ENCODE results near the gene WDFY4. TPM values are rescaled to one million over a fixed set of nuclear protein-coding genes. Genes with fewer than 3 reads are reported as not detected.

WDFY4 gene
- total RNA-seq, 1 donor from 2014 or later, result not detected

- H3K4me3 Mint-ChIP-seq (ENCODE audit: unreplicated experiment), result no peak overlapping the region
- no peak overlapping the region for H3K27ac Mint-ChIP-seq (ENCODE audit: unreplicated experiment)
- no peak for DNase-seq (ENCODE audit: low spot score)
- no peaks in the 10 kb centered on the region for H3K4me1 Mint-ChIP-seq (ENCODE audit: low read depth)
- H3K9me3 Mint-ChIP-seq (ENCODE audit: low read depth), result no peaks in the 10 kb centered on the region
- H3K36me3 Mint-ChIP-seq (ENCODE audit: low read depth), result no peaks in the 10 kb centered on the region
- H3K27me3 Mint-ChIP-seq (ENCODE audit: low read depth), result peaks cover 13% of the 10 kb centered on the region
- TF ChIP-seq CTCF (IDR thresholded peaks at IDR 0.05), result no peak
These were observed 92.4 kb downstream of the WDFY4 start for GRCh38 chr10:48777110-48777509.

- TF ChIP-seq CTCF (IDR thresholded peaks at IDR 0.05), result no peak
- Mint-ChIP-seq H3K9me3 (ENCODE audit: low read depth) (no peaks in the 10 kb centered on the region), H3K27ac (ENCODE audit: unreplicated experiment) (no peak overlapping the region), H3K4me1 (ENCODE audit: low read depth) (no peaks in the 10 kb centered on the region), H3K4me3 (ENCODE audit: unreplicated experiment) (no peak overlapping the region), H3K36me3 (ENCODE audit: low read depth) (no peaks in the 10 kb centered on the region), H3K27me3 (ENCODE audit: low read depth) (peaks cover 19% of the 10 kb centered on the region)
- DNase-seq (ENCODE audit: low spot score), result no peak
These were observed 93.7 kb downstream of the WDFY4 start for GRCh38 chr10:48778193-48778857.

GRCh38 chr10:48779077-48779476, 94.4 kb downstream of the WDFY4 start:
- TF ChIP-seq CTCF (IDR thresholded peaks at IDR 0.05), result no peak
- Mint-ChIP-seq H3K27me3 (ENCODE audit: low read depth) (peaks cover 19% of the 10 kb centered on the region), H3K9me3 (ENCODE audit: low read depth) (no peaks in the 10 kb centered on the region), H3K27ac (ENCODE audit: unreplicated experiment) (no peak overlapping the region), H3K4me1 (ENCODE audit: low read depth) (no peaks in the 10 kb centered on the region), H3K36me3 (ENCODE audit: low read depth) (no peaks in the 10 kb centered on the region), H3K4me3 (ENCODE audit: unreplicated experiment) (no peak overlapping the region)
- no peak for DNase-seq (ENCODE audit: low spot score)

- DNase-seq (ENCODE audit: low spot score), result no peak
- H3K27me3 Mint-ChIP-seq (ENCODE audit: low read depth), result peaks cover 19% of the 10 kb centered on the region
- H3K4me3 Mint-ChIP-seq (ENCODE audit: unreplicated experiment), result no peak overlapping the region
- no peaks in the 10 kb centered on the region for H3K9me3 Mint-ChIP-seq (ENCODE audit: low read depth)
- no peak for TF ChIP-seq CTCF (IDR thresholded peaks at IDR 0.05)
- H3K27ac Mint-ChIP-seq (ENCODE audit: unreplicated experiment), result no peak overlapping the region
- no peaks in the 10 kb centered on the region for H3K4me1 Mint-ChIP-seq (ENCODE audit: low read depth)
- H3K36me3 Mint-ChIP-seq (ENCODE audit: low read depth), result no peaks in the 10 kb centered on the region
These were observed 95.0 kb downstream of the WDFY4 start for GRCh38 chr10:48779546-48780152.

- DNase-seq (ENCODE audit: low spot score), result no peak
- Mint-ChIP-seq H3K36me3 (ENCODE audit: low read depth) (no peaks in the 10 kb centered on the region), H3K4me1 (ENCODE audit: low read depth) (no peaks in the 10 kb centered on the region)
These were observed 95.7 kb downstream of the WDFY4 start for GRCh38 chr10:48780341-48780740.

More at GRCh38 chr10:48780341-48780740, 95.7 kb downstream of the WDFY4 start:
- Mint-ChIP-seq H3K27me3 (ENCODE audit: low read depth) (peaks cover 19% of the 10 kb centered on the region), H3K27ac (ENCODE audit: unreplicated experiment) (no peak overlapping the region), H3K4me3 (ENCODE audit: unreplicated experiment) (no peak overlapping the region), H3K9me3 (ENCODE audit: low read depth) (peaks cover 2% of the 10 kb centered on the region)
- TF ChIP-seq CTCF (IDR thresholded peaks at IDR 0.05), result no peak

Data from chondrocyte (in vitro differentiated cells).